NB4 (cell line): Measurements from ENCODE around the gene CSF1R.

Experiments used
- DNase-seq: peaks from one replicate; pipeline ENCODE4 v3.0.0; 2010; ENCODE audit warnings: low read depth
- H3K4me3 ChIP-seq: one replicate; pipeline ENCODE4 v1.5.1; 2011; ENCODE audit warnings: mild to moderate bottlenecking, low read depth, low read length, moderate library complexity
- CTCF ChIP-seq: IDR thresholded peaks from one replicate; pipeline ENCODE4 v1.5.1; 2012; ENCODE audit warnings: low read depth, low read length
- MAX ChIP-seq: IDR thresholded peaks from 2 replicates; pipeline ENCODE4 v1.6.1; 2011; ENCODE audit warnings: low read depth, low read length
- MYC ChIP-seq: IDR thresholded peaks from 2 replicates; pipeline ENCODE4 v1.6.1; 2011; ENCODE audit warnings: low read depth, low read length
- POLR2A ChIP-seq: IDR thresholded peaks from 2 replicates; pipeline ENCODE4 v1.6.1; 2011; ENCODE audit warnings: mild to moderate bottlenecking; ENCODE audit not compliant: insufficient read length; ENCODE audit errors: extremely low read depth

CSF1R gene

GRCh38 chr5:150060471-150060870 is 25.9 kb downstream of the CSF1R start:
- H3K4me3 ChIP-seq = no peak overlapping the region
- DNase-seq = no peak
- TF ChIP-seq MYC (no peak), MAX (no peak), CTCF (no peak), POLR2A (no peak)

GRCh38 chr5:150059623-150060022 is 26.7 kb downstream of the CSF1R start:
- H3K4me3 ChIP-seq = no peak overlapping the region
- TF ChIP-seq CTCF (no peak), POLR2A (no peak), MYC (no peak), MAX (no peak)
- DNase-seq = no peak

- no peak overlapping the region for H3K4me3 ChIP-seq
- TF ChIP-seq POLR2A = no peak
- no peak for TF ChIP-seq CTCF
- TF ChIP-seq MYC = peak; percentile 75
- peak; percentile 75 for TF ChIP-seq MAX
- DNase-seq = peak; percentile 85
Measured at GRCh38 chr5:150058480-150059126, 27.8 kb downstream of the CSF1R start.

- DNase-seq = no peak
- H3K4me3 ChIP-seq = no peak overlapping the region
- TF ChIP-seq MAX = no peak
- no peak for TF ChIP-seq MYC
- TF ChIP-seq CTCF = no peak
- no peak for TF ChIP-seq POLR2A
Measured at GRCh38 chr5:150057996-150058395, 28.4 kb downstream of the CSF1R start.

GRCh38 chr5:150057511-150057910 is 28.8 kb downstream of the CSF1R start:
- no peak overlapping the region for H3K4me3 ChIP-seq
- no peak for DNase-seq
- no peak for TF ChIP-seq MYC
- TF ChIP-seq MAX = no peak
- TF ChIP-seq POLR2A = no peak
- TF ChIP-seq CTCF = no peak
